Activated B cell treated with CpG ODN at 0.5 μM for 24 hours (primary cell): ENCODE results near the gene PHF13. TPM values are rescaled to one million over a fixed set of nuclear protein-coding genes. Genes with fewer than 3 reads are reported as not detected.

Experiments used
- ATAC-seq: fragments of 200-7000 bp; cut with Tn5 transposase; one replicate; pipeline ENCODE4 v1.10.0; 2021; ENCODE audit warnings: low read depth, mild to moderate bottlenecking, moderate library complexity
- CTCF ChIA-PET: fragments of 350-600 bp; sonication (Branson Sonifier 250); formaldehyde crosslinking; loops from one replicate; lab custom pipeline; 2021; ENCODE audit warnings: antibody characterized with exemption; lab: Charles Lee
- POLR2A ChIA-PET: fragments of 350-600 bp; sonication (Branson Sonifier 250); formaldehyde crosslinking; loops from one replicate; lab custom pipeline; 2021; ENCODE audit warnings: antibody characterized with exemption; lab: Charles Lee
- DNase-seq: peaks from one replicate; pipeline ENCODE4 v3.0.0; 2022
- H3K27ac Mint-ChIP-seq: one replicate; pipeline ENCODE4 v1.8.0; 2020; ENCODE audit warnings: mixed read lengths
- H3K27me3 Mint-ChIP-seq: one replicate; pipeline ENCODE4 v1.8.0; 2021; ENCODE audit warnings: mixed read lengths
- H3K36me3 Mint-ChIP-seq: one replicate; pipeline ENCODE4 v1.8.0; 2021; ENCODE audit warnings: low read depth, mixed read lengths
- H3K4me1 Mint-ChIP-seq: one replicate; pipeline ENCODE4 v1.8.0; 2021; ENCODE audit warnings: mixed read lengths
- H3K4me3 Mint-ChIP-seq: one replicate; pipeline ENCODE4 v1.8.0; 2020; ENCODE audit warnings: mild to moderate bottlenecking, mixed read lengths
- H3K9me3 Mint-ChIP-seq: one replicate; pipeline ENCODE4 v1.8.0; 2020; ENCODE audit warnings: mixed read lengths
- CTCF ChIP-seq: fragments of 200-600 bp; IDR thresholded peaks from one replicate; pipeline ENCODE4 v1.8.0; 2022; ENCODE audit warnings: antibody characterized with exemption, mild to moderate bottlenecking
- intact Hi-C: fragments of 100-400 bp; cut with micrococcal nuclease; formaldehyde crosslinking; loops from one replicate; pipeline ENCODE4 v1.15.1; 2024
- total RNA-seq: library from RNA; stranded (reverse); gene quantifications from 2 replicates; pipeline ENCODE4 v1.2.3, GENCODE V29; 2022

The PHF13 gene
- total RNA-seq, 1 donor from 2014 or later, result 6.1 TPM

- intact Hi-C loops, result no loop called here
- Mint-ChIP-seq H3K27ac (no peak overlapping the region), H3K9me3 (no peaks in the 10 kb centered on the region), H3K4me1 (peaks cover 31% of the 10 kb centered on the region), H3K36me3 (peaks cover 44% of the 10 kb centered on the region), H3K4me3 (no peak overlapping the region), H3K27me3 (no peaks in the 10 kb centered on the region)
- POLR2A ChIA-PET, result no interaction called here
- TF ChIP-seq CTCF, result no peak
- CTCF ChIA-PET, result no interaction called here
- ATAC-seq, result no peak
- no peak for DNase-seq
Measured at GRCh38 chr1:6586404-6586816, 27.1 kb upstream of the PHF13 start.

DNA sequence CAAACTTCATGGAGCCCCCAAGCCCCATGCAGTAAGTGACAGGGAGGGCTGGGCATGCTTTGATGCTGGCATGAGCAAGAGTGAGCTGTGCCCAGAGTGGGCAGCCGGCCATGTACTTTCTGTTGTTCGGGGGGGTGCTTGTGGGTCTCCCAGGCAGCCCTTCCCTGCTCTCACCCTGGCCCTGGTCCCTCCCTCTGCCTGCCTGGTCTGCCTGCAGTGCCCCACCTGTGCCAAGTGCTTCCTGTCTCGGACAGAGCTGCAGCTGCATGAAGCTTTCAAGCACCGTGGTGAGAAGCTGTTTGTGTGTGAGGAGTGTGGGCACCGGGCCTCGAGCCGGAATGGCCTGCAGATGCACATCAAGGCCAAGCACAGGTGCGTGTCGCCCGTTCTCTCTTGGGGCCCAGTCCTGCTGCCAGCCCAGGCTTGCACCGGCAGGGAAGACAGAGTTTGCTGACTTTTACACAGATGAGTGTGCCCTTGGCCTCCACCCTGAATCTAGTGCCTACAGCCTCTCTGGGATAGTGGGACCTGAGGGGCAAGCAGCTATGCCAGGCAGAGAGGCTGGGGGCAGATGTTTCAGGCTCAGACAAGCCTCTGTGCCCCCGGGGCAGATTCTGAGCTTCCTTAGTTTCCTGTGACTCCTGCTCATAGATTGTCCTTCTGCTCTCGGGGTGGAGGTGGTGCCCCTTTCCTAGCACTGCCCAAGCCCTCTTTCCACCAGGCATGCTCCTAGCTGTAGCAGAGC lies 26.1 kb upstream of the PHF13 start:
- DNase-seq, result no peak
- no peak for TF ChIP-seq CTCF
- H3K27ac Mint-ChIP-seq, result no peak overlapping the region
- ChIA-PET POLR2A (interaction anchor here (0.9 kb wide), 1 partner anchor 13 kb away, joined by 4 read pairs; no protein-coding TSS in a partner anchor), CTCF (no interaction called here)
- peaks cover 21% of the 10 kb centered on the region for H3K4me1 Mint-ChIP-seq
- no peak overlapping the region for H3K4me3 Mint-ChIP-seq
- intact Hi-C loops, result no loop called here
- H3K9me3 Mint-ChIP-seq, result no peaks in the 10 kb centered on the region
- no peaks in the 10 kb centered on the region for H3K27me3 Mint-ChIP-seq
- ATAC-seq, result no peak
- H3K36me3 Mint-ChIP-seq, result peaks cover 42% of the 10 kb centered on the region

GRCh38 chr1:6588128-6588892 lies 25.2 kb upstream of the PHF13 start:
- DNase-seq, result no peak
- ChIA-PET POLR2A (interaction anchor here (0.9 to 1.4 kb wide), 2 partner anchors 12 to 13 kb away, joined by 3 to 4 read pairs; no protein-coding TSS in a partner anchor), CTCF (no interaction called here)
- Mint-ChIP-seq H3K27me3 (no peaks in the 10 kb centered on the region), H3K4me3 (no peak overlapping the region), H3K36me3 (peaks cover 46% of the 10 kb centered on the region), H3K4me1 (peaks cover 18% of the 10 kb centered on the region), H3K27ac (no peak overlapping the region), H3K9me3 (no peaks in the 10 kb centered on the region)
- TF ChIP-seq CTCF, result no peak
- no peak for ATAC-seq
- intact Hi-C loops, result no loop called here

DNA sequence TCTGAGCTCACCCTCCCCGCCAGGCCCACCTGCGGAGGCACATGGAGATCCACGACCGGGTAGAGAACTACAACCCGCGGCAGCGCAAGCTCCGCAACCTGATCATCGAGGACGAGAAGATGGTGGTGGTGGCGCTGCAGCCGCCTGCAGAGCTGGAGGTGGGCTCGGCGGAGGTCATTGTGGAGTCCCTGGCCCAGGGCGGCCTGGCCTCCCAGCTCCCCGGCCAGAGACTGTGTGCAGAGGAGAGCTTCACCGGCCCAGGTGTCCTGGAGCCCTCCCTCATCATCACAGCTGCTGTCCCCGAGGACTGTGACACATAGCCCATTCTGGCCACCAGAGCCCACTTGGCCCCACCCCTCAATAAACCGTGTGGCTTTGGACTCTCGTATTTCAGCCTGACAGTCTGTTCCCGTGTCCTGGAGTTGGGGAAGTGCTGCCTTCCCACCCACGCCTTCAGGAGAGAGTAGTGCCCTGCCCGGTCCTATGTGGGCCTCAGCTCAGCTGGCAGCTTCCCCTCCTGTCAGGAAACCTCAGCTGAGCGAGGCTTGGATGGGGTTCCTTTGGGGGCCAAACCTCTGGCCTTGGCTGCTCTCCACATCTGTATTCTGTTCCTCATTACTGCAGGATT lies 24.5 kb upstream of the PHF13 start:
- DNase-seq (no peak), ATAC-seq (no peak)
- ChIA-PET POLR2A (interaction anchor here (1.4 kb wide), 1 partner anchor 12 kb away, joined by 3 read pairs; no protein-coding TSS in a partner anchor), CTCF (no interaction called here)
- TF ChIP-seq CTCF, result no peak
- Mint-ChIP-seq H3K27ac (no peak overlapping the region), H3K9me3 (no peaks in the 10 kb centered on the region), H3K36me3 (peaks cover 53% of the 10 kb centered on the region), H3K4me1 (peaks cover 18% of the 10 kb centered on the region), H3K27me3 (no peaks in the 10 kb centered on the region), H3K4me3 (no peak overlapping the region)
- intact Hi-C loops, result no loop called here

DNA sequence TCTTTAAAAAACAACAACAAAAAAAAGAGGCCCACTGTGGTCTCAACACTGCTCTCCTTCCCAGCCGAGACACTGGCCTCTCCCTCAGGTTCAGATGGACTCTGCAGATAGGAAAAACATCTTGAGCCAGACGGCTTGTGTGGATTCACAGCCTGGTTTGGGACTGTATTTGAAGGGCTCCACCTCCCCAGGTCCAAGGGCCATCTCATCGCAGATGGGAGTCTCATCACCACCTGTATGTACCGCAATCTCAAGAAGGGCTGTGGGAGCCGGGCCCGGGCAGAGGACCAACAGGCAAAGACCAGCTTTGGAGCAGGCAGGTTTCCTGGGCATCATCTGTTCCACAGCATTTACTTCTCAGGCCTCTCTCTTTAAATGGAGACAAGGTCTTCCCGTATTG lies 23.5 kb upstream of the PHF13 start:
- Mint-ChIP-seq H3K27me3 (no peaks in the 10 kb centered on the region), H3K27ac (no peak overlapping the region), H3K4me1 (peaks cover 12% of the 10 kb centered on the region), H3K36me3 (peaks cover 56% of the 10 kb centered on the region), H3K9me3 (no peaks in the 10 kb centered on the region), H3K4me3 (no peak overlapping the region)
- DNase-seq (no peak), ATAC-seq (no peak)
- ChIA-PET POLR2A (interaction anchor here (1.4 to 1.6 kb wide), 2 partner anchors 10 to 11 kb away, joined by 3 to 7 read pairs; partner anchors contain the start of gene ZBTB48), CTCF (no interaction called here)
- no peak for TF ChIP-seq CTCF
- intact Hi-C loops, result no loop called here
